Liver (tissue), 9 donors: Measurements from ENCODE around the gene WRAP73. TPM values are rescaled to one million over a fixed set of nuclear protein-coding genes. Genes with fewer than 3 reads are reported as not detected.

ENCODE experiments used
- DNase-seq: peaks from one replicate; pipeline ENCODE4 v3.0.0-alpha.2; 2017; ENCODE audit warnings: low spot score
- H3K27ac ChIP-seq, 2 donors: one replicate each; pipeline ENCODE4 v1.7.0; 2013; ENCODE audit warnings: inconsistent platforms in 2 of 2, low read length in 2 of 2, control low read depth in 1 of 2, low read depth in 1 of 2, mild to moderate bottlenecking in 1 of 2
- H3K27me3 ChIP-seq, 4 donors: one replicate each; pipeline versions ENCODE4 v1.6.1 to v1.7.0; 2013; ENCODE audit warnings: low read length in 3 of 4, inconsistent platforms in 1 of 4, mild to moderate bottlenecking in 1 of 4, moderate library complexity in 1 of 4; ENCODE audit not compliant: control insufficient read depth in 4 of 4, insufficient read depth in 4 of 4
- H3K36me3 ChIP-seq, 4 donors: one replicate each; pipeline versions ENCODE4 v1.6.1 to v1.7.0; 2013; ENCODE audit warnings: low read length in 3 of 4, mild to moderate bottlenecking in 3 of 4, low read depth in 1 of 4, moderate library complexity in 1 of 4; ENCODE audit not compliant: control insufficient read depth in 4 of 4, insufficient read depth in 3 of 4
- H3K4me1 ChIP-seq, 4 donors: one replicate each; pipeline versions ENCODE4 v1.6.1 to v1.7.0; 2013; ENCODE audit warnings: low read length in 3 of 4, mild to moderate bottlenecking in 3 of 4, moderate library complexity in 1 of 4; ENCODE audit not compliant: control insufficient read depth in 4 of 4, insufficient read depth in 4 of 4
- H3K4me3 ChIP-seq, 3 donors: one replicate each; pipeline versions ENCODE4 v1.6.1 to v1.7.0; 2013; ENCODE audit warnings: low read length in 3 of 3, control low read depth in 1 of 3, low read depth in 1 of 3, mild to moderate bottlenecking in 1 of 3
- H3K9ac ChIP-seq, 2 donors: one replicate each; pipeline ENCODE4 v1.7.0; 2013; ENCODE audit warnings: low read length in 2 of 2, mild to moderate bottlenecking in 2 of 2, moderate library complexity in 2 of 2, control low read depth in 1 of 2, low read depth in 1 of 2
- H3K9me3 ChIP-seq, 4 donors: one replicate each; pipeline versions ENCODE4 v1.6.1 to v1.7.0; 2013; ENCODE audit warnings: low read length in 3 of 4; ENCODE audit not compliant: control insufficient read depth in 4 of 4
- ATF3 ChIP-seq: IDR thresholded peaks from 2 replicates; pipeline ENCODE4 v1.6.1; 2016; ENCODE audit warnings: antibody characterized with exemption
- EGR1 ChIP-seq, 2 donors: IDR thresholded peaks; 2 replicates each; pipeline ENCODE4 v1.6.1; 2016 to 2018; ENCODE audit warnings: antibody characterized with exemption in 2 of 2, low read depth in 2 of 2
- FOXA1 ChIP-seq: IDR thresholded peaks from 2 replicates; pipeline ENCODE4 v1.6.1; 2016; ENCODE audit warnings: antibody characterized with exemption
- FOXA2 ChIP-seq: IDR thresholded peaks from 2 replicates; pipeline ENCODE4 v1.6.1; 2016; ENCODE audit warnings: antibody characterized with exemption
- GABPA ChIP-seq, 2 donors: IDR thresholded peaks in 1 of 2; conservative IDR thresholded peaks in 1 of 2; 2 replicates each; pipeline ENCODE4 v1.6.1; 2016; ENCODE audit warnings: antibody characterized with exemption in 2 of 2, mild to moderate bottlenecking in 1 of 2, moderate library complexity in 1 of 2
- HNF4A ChIP-seq, 2 donors: conservative IDR thresholded peaks; 2 replicates each; pipeline ENCODE4 v1.6.1; 2016; ENCODE audit warnings: antibody characterized with exemption in 2 of 2, mild to moderate bottlenecking in 2 of 2
- HNF4G ChIP-seq: IDR thresholded peaks from 2 replicates; pipeline ENCODE4 v1.6.1; 2016; ENCODE audit warnings: antibody characterized with exemption
- JUND ChIP-seq, 2 donors: IDR thresholded peaks; 2 replicates each; pipeline ENCODE4 v1.6.1; 2016; ENCODE audit warnings: antibody characterized with exemption in 2 of 2
- NR2F2 ChIP-seq: IDR thresholded peaks from 2 replicates; pipeline ENCODE4 v1.6.1; 2016; ENCODE audit warnings: antibody characterized with exemption
- RAD21 ChIP-seq, 2 donors: IDR thresholded peaks; 2 replicates each; pipeline ENCODE4 v1.6.1; 2016; ENCODE audit warnings: antibody characterized with exemption in 2 of 2, mild to moderate bottlenecking in 2 of 2
- REST ChIP-seq: IDR thresholded peaks from 2 replicates; pipeline ENCODE4 v1.6.1; 2016; ENCODE audit warnings: antibody characterized with exemption, mild to moderate bottlenecking
- RXRA ChIP-seq, 2 donors: IDR thresholded peaks; 2 replicates each; pipeline ENCODE4 v1.6.1; 2017 to 2018; ENCODE audit warnings: antibody characterized with exemption in 2 of 2, mild to moderate bottlenecking in 1 of 2
- TAF1 ChIP-seq: conservative IDR thresholded peaks from 2 replicates; pipeline ENCODE4 v1.6.1; 2016; ENCODE audit warnings: antibody characterized with exemption, mild to moderate bottlenecking
- YY1 ChIP-seq: IDR thresholded peaks from 2 replicates; pipeline ENCODE4 v1.6.1; 2016; ENCODE audit warnings: antibody characterized with exemption, mild to moderate bottlenecking
- ZBTB33 ChIP-seq: IDR thresholded peaks from 2 replicates; pipeline ENCODE4 v1.6.1; 2016; ENCODE audit warnings: antibody characterized with exemption
- WGBS: extraction: QIAGEN DNeasy Blood & Tissue Kit; methylation state at CpG from one replicate; pipeline ENCODE4 v1.1.7; 2013; 5-methylcytosine and 5-hydroxymethylcytosine counted together
- polyA plus RNA-seq, 2 donors: library from polyadenylated mRNA; stranded (reverse) in 1 of 2; unstranded in 1 of 2; fragments of 200-250 nt in 1 of 2; fragments of >200 nt in 1 of 2; fragmentation: Nextera tagmentation in 1 of 2; extraction: Ambion mirVana in 1 of 2; gene quantifications; one replicate each; pipeline versions ENCODE4 v1.2.1 to v1.2.3, GENCODE V29; 2013 to 2015
- total RNA-seq, 2 donors: library from RNA; depleted of rRNA; stranded (reverse); fragments of >200 nt; gene quantifications; one replicate each; pipeline ENCODE4 v1.2.3, GENCODE V29; 2014
- TF ChIP-seq, protein P1 (sequence below): fragments of 150-350 bp; IDR thresholded peaks from 2 replicates; pipeline ENCODE4 v1.5.1; 2017; ENCODE audit warnings: improper control_type of control experiment, low read depth, low read length; ENCODE audit not compliant: missing input control
- donor health status: healthy.
- donor health status: healthy.
- donor health status: healthy.
- donor health status: healthy.
- donor health status: healthy.

The WRAP73 gene
- total and polyA plus RNA-seq, 4 donors = 7.6 to 14.6 (median 10.0) TPM

- no peaks in the 10 kb centered on the region for H3K9me3 ChIP-seq
- 96% methylated on average over 26 of the region's 26 CpGs for WGBS
- H3K36me3 ChIP-seq = peaks cover 19 to 74% (median 39%) of the 10 kb centered on the region in 4 donors
- DNase-seq = no peak
- no peak overlapping the region for H3K4me3 ChIP-seq
- H3K9ac ChIP-seq = no peak overlapping the region
- TF ChIP-seq EGR1 (IDR thresholded peaks at IDR 0.05; ENCODE audit: low read depth in 2 of 2) (no peak), RAD21 (IDR thresholded peaks at IDR 0.05) (no peak), FOXA1 (no peak), JUND (IDR thresholded peaks at IDR 0.05) (no peak), ZBTB33 (no peak), ATF3 (no peak), TAF1 (no peak), NR2F2 (no peak), HNF4G (no peak), FOXA2 (no peak), YY1 (no peak)
- H3K4me1 ChIP-seq = no peaks in the 10 kb centered on the region
- no peak overlapping the region for H3K27ac ChIP-seq
- no peaks in the 10 kb centered on the region for H3K27me3 ChIP-seq
Observed at GRCh38 chr1:3632716-3633343, 17.1 kb downstream of the WRAP73 start.

GRCh38 chr1:3632298-3632697 is 17.6 kb downstream of the WRAP73 start:
- H3K4me3 ChIP-seq = no peak overlapping the region
- H3K36me3 ChIP-seq = peaks cover 21 to 75% (median 40%) of the 10 kb centered on the region in 4 donors
- H3K9me3 ChIP-seq = no peaks in the 10 kb centered on the region
- H3K27me3 ChIP-seq = no peaks in the 10 kb centered on the region
- no peak for TF ChIP-seq NR2F2
- TF ChIP-seq REST = no peak
- TF ChIP-seq, protein P1, sequence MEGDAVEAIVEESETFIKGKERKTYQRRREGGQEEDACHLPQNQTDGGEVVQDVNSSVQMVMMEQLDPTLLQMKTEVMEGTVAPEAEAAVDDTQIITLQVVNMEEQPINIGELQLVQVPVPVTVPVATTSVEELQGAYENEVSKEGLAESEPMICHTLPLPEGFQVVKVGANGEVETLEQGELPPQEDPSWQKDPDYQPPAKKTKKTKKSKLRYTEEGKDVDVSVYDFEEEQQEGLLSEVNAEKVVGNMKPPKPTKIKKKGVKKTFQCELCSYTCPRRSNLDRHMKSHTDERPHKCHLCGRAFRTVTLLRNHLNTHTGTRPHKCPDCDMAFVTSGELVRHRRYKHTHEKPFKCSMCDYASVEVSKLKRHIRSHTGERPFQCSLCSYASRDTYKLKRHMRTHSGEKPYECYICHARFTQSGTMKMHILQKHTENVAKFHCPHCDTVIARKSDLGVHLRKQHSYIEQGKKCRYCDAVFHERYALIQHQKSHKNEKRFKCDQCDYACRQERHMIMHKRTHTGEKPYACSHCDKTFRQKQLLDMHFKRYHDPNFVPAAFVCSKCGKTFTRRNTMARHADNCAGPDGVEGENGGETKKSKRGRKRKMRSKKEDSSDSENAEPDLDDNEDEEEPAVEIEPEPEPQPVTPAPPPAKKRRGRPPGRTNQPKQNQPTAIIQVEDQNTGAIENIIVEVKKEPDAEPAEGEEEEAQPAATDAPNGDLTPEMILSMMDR = no peak
- TF ChIP-seq RAD21 (IDR thresholded peaks at IDR 0.05) = no peak
- no peak for TF ChIP-seq EGR1 (IDR thresholded peaks at IDR 0.05; ENCODE audit: low read depth in 2 of 2)
- no peak for TF ChIP-seq JUND (IDR thresholded peaks at IDR 0.05)
- no peak for TF ChIP-seq ZBTB33
- no peak for TF ChIP-seq HNF4G
- TF ChIP-seq HNF4A (conservative IDR thresholded peaks at IDR 0.05) = no peak
- TF ChIP-seq YY1 = no peak
- no peak for TF ChIP-seq ATF3
- no peak for TF ChIP-seq TAF1
- no peak for TF ChIP-seq FOXA2
- TF ChIP-seq GABPA (IDR thresholded peaks at IDR 0.05 in 1 of 2, conservative IDR thresholded peaks at IDR 0.05 in 1 of 2) = no peak
- TF ChIP-seq RXRA (IDR thresholded peaks at IDR 0.05) = no peak
- no peak for TF ChIP-seq FOXA1
- 96% methylated on average over 17 of the region's 17 CpGs for WGBS
- DNase-seq = no peak
- no peaks in the 10 kb centered on the region for H3K4me1 ChIP-seq
- H3K9ac ChIP-seq = no peak overlapping the region
- H3K27ac ChIP-seq = no peak overlapping the region
